ENCODE results near the gene CHMP2B.
"Not testable (repeated sequence)": the region's sequence is repeated elsewhere in the genome, so short reads cannot be mapped to it uniquely, and the experiment has no call there.

The CHMP2B gene

GRCh38 chr3:87233805-87234204 lies 6.7 kb downstream of the CHMP2B start:
- no peak for DNase-seq (ENCODE audit: low read depth)

- no peak for DNase-seq (ENCODE audit: low read depth)
Measured at GRCh38 chr3:87236093-87236492, 9.0 kb downstream of the CHMP2B start.

DNA sequence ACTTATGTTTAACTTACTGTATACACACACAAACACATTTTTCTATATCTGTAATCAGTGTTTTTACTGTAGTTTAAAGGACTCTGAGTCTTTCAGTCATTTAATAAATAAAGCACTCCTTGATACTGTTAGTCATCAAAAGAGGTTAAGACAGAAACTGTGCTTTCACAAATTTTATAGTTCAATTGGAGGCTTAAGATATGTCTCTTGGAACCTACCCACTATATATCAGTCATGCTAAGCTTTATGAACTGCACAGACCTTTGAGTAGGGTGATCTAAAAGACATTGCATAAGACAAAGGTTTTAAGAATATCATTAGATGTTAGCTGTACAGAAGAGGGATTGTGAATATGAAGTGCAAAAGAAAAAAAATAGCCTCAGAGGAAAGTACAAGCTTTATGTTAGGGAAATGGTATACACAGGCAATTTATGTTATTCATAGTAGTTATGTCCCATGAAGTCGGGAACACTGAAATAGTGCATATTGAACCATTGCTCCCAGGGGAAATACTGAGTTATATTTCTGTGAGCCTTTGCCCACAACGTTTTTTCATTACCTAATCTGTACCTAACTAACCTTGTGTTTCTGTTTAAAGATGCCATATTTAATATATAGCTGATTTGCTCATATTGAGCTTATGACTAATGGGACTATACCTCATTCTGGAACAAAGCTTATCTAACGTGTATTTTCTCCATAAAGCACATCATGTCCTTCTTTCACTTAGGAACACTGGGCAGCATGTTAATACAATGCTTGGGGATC lies 19.7 kb downstream of the CHMP2B start:
- DNase-seq (ENCODE audit: low read depth) = no peak

GRCh38 chr3:87247430-87247773 lies 20.3 kb downstream of the CHMP2B start:
- DNase-seq (ENCODE audit: low read depth) = no peak

DNA sequence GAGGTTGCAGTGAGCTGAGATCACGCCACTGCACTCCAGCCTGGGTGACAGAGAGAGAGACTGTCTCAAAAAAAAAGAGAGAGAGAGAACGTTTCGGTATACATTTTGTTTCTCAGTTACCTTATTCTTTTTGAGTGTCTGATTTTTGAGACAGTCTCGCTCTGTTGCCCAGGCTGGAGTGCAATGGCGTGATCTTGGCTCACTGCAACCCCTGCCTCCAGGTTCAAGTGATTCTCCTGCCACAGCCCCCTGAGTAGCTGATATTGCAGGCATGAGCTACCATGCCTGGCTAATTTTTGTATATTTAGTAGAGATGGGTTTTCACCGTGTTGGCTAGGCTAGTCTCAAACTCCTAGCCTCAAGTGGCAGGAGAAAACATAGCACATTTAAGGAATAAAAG lies 21.1 kb downstream of the CHMP2B start:
- not testable (repeated sequence) for DNase-seq (ENCODE audit: low read depth)

- DNase-seq (ENCODE audit: low read depth) = no peak
Measured at GRCh38 chr3:87248831-87249230, 21.7 kb downstream of the CHMP2B start.

GRCh38 chr3:87250009-87250408 lies 22.9 kb downstream of the CHMP2B start:
- no peak for DNase-seq (ENCODE audit: low read depth)

- DNase-seq (ENCODE audit: low read depth) = no peak
Measured at GRCh38 chr3:87260270-87260669, 33.2 kb downstream of the CHMP2B start.

DNA sequence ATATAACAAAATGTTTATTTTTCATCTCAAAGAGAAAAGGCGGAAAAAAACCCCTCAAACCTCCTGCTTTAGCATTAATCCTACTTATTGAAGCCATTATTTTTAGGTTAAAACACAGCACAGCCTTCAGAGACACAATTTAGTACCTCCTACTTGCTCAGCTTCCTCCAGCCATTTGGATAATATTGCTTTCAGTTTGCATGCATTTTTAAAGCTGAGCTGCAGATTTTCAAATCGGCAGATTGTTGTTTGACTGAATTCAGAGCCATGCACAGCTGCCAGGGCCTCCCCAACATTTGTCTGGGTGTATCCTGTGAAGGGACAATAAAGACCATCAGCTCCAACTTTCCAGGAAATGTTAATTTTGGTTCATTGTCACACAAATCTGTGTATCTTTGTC lies 34.8 kb downstream of the CHMP2B start:
- no peak for DNase-seq (ENCODE audit: low read depth)

- no peak for DNase-seq (ENCODE audit: low read depth)
Measured at GRCh38 chr3:87267953-87268645, 41.0 kb downstream of the CHMP2B start.

GRCh38 chr3:87268646-87269211 lies 41.6 kb downstream of the CHMP2B start:
- no peak for DNase-seq (ENCODE audit: low read depth)

DNA sequence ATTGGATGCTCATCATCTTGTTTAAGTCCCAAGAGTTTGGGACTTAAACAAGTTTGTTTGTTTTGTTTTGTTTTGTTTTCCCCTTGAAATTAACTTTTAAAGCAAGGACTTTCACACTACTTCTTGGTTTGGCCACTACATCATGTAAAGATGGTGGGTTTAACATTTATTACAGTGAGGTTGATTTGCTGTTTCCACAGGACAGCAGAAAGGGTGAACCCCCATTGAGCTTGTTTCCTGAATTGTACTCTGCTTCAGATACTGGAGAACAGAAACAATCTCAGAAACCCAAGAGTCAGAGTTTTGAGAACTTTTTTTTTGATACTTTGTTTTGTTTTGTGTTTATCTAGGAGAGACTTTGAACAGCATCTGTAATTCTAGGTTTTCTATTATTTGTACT lies 42.6 kb downstream of the CHMP2B start:
- DNase-seq (ENCODE audit: low read depth) = no peak

DNA sequence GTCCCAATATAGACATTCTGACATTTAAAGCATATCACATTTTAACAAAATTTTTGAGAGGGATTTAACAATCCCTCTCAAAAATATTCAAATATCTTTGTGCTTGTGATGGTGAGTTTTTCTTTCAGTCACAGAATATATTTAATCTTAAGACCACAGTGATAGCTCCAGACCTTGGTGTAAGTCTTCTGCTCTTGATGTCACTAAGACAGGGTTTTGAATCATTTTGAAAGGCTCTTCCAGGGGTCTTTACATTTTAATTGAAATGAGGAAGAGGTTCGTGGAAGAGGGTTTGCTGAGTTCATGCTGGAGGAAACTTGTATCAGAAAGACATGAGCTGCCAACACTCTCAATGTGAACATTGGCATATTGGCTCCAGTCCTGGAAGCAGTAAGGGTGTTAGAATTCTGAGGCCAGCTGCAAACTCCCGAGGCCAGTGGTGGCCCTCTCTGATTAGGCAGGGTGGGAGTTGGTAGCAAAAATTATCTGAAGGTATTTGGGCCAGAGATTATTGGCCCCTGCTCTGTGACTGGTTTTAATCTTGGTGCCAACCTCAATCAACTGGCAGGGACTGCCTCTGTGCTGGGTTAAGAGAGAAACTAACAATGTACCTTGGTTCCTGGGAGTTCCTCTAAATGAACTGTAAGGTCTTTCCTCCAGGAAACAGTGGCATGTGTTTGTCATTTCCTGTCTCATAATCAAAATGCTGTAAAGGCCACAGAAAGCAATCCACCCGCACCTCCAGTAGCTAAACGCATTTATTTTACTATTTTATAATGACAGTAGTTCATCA lies 44.0 kb downstream of the CHMP2B start:
- DNase-seq (ENCODE audit: low read depth) = no peak

DNA sequence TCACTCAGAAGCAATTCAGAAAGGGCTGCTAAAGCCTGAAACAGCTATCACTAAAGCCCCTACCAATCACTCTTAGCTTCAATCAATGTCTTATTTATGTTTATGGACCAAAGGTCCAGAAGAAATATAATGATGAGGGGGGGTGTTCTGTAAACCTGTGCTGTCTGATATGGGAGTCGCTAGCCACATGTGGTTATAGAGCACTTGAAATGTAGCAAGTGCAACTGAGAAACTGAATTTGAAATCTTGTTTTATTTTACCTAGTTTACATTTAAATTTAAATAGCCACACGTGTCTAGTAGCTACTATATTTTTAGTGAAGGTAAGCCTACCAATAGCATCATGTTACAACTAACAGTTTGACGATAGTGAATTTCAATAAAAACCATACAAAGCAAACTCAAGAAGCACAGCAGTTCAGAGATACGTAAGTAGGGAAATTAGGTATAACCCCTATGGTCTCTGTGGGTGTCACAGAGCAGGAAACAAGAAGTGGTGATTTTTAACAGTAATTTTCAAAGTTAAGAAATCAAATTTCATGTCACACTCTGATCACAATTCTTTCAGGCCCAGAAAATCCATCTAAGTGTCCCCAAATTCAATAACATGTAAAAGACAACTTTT lies 45.7 kb downstream of the CHMP2B start:
- DNase-seq (ENCODE audit: low read depth) = no peak

- DNase-seq (ENCODE audit: low read depth) = no peak
Measured at GRCh38 chr3:87276484-87276883, 49.4 kb downstream of the CHMP2B start, which contains the start of gene POU1F1. Gene POU1F1 (minus strand): TSS chr3:87276584. CDS start chr3:87276462, 122 bp downstream.

DNA sequence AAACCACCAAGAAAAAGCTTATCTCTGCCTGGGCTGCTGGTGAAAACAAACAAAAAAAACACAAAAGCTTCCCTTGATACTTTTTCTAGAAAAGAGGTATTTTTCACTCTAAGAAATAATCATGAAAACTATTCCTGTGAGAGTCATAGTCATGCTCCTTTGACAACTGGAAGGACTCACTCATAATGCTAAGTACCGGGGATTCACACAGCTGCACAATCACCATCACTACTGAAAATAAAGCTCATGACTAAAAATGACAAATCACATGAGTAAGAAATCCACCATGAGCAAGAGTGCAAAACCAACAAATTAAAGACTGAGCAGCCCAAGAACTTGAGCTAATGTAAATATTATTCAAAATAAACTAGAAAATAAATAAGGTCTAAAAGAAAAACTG lies 59.9 kb downstream of the CHMP2B start:
- no peak for DNase-seq (ENCODE audit: low read depth)

DNA sequence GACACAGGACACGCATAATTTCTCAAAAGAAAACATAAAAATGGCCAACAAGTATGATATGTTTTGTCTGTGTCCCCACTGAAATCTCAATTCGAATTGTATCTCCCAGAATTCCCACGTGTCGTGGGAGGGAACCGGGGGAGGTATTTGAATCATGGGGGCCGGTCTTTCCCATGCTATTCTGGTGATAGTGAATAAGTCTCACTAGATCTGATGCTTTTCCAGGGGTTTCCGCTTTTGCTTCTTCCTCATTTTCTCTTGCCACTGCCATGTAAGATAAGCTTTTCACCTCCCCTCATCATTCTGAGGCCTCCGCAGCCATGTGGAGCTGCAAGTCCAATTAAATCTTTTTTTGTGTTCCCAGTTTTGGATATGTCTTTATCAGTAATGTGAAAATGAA lies 61.3 kb downstream of the CHMP2B start:
- DNase-seq (ENCODE audit: low read depth) = no peak

- no peak for DNase-seq (ENCODE audit: low read depth)
Measured at GRCh38 chr3:87298111-87298718, 71.1 kb downstream of the CHMP2B start.

GRCh38 chr3:87305031-87305430 lies 77.9 kb downstream of the CHMP2B start:
- DNase-seq (ENCODE audit: low read depth) = not testable (repeated sequence)

Measured in activated gamma-delta T cell treated with anti-CD3 and anti-CD28 coated beads, Interleukin-2, amount 50 U/mL, for 16 hours (primary cell).